Osteocyte (in vitro differentiated cells): Measurements from ENCODE around the gene DNER. TPM values are rescaled to one million over a fixed set of nuclear protein-coding genes. Genes with fewer than 3 reads are reported as not detected.
A peak's percentile ranks its signal among the peaks of the same experiment; 100 is the strongest.

Experiments
- DNase-seq: peaks from one replicate; pipeline ENCODE4 v3.0.0; 2021; ENCODE audit warnings: mixed read lengths; ENCODE audit not compliant: unreplicated experiment; ENCODE audit errors: extremely low spot score
- H3K27ac Mint-ChIP-seq: one replicate; pipeline ENCODE4 v1.8.0; 2021; ENCODE audit warnings: mild to moderate bottlenecking, mixed read lengths; ENCODE audit not compliant: unreplicated experiment
- H3K27me3 Mint-ChIP-seq: one replicate; pipeline ENCODE4 v1.8.0; 2021; ENCODE audit warnings: mixed read lengths; ENCODE audit not compliant: unreplicated experiment
- H3K36me3 Mint-ChIP-seq: one replicate; pipeline ENCODE4 v1.8.0; 2021; ENCODE audit warnings: mixed read lengths; ENCODE audit not compliant: unreplicated experiment
- H3K4me1 Mint-ChIP-seq: one replicate; pipeline ENCODE4 v1.8.0; 2021; ENCODE audit warnings: mixed read lengths; ENCODE audit not compliant: unreplicated experiment
- H3K4me3 Mint-ChIP-seq: one replicate; pipeline ENCODE4 v1.8.0; 2021; ENCODE audit warnings: mild to moderate bottlenecking, moderate library complexity, mixed read lengths; ENCODE audit not compliant: unreplicated experiment
- H3K9me3 Mint-ChIP-seq: one replicate; pipeline ENCODE4 v1.8.0; 2021; ENCODE audit warnings: mixed read lengths; ENCODE audit not compliant: unreplicated experiment
- CTCF ChIP-seq: fragments of 200-600 bp; sonication (generic); IDR thresholded peaks from 2 replicates; pipeline ENCODE4 v1.5.0; 2021; ENCODE audit warnings: antibody characterized with exemption, mild to moderate bottlenecking, moderate library complexity
- total RNA-seq: library from RNA; stranded (reverse); gene quantifications from 2 replicates; pipeline ENCODE4 v1.2.1, GENCODE V29; 2021

The DNER gene
- total RNA-seq, 1 donor from 2014 or later: 0.19 TPM

GRCh38 chr2:229408962-229409361 is 305.4 kb downstream of the DNER start:
- no peak for TF ChIP-seq CTCF
- Mint-ChIP-seq H3K4me1 (peaks cover 51% of the 10 kb centered on the region), H3K36me3 (no peaks in the 10 kb centered on the region), H3K27me3 (no peaks in the 10 kb centered on the region), H3K9me3 (no peaks in the 10 kb centered on the region), H3K4me3 (no peak overlapping the region), H3K27ac (peak overlapping the region; percentile 83)
- DNase-seq: no peak

- TF ChIP-seq CTCF: no peak
- Mint-ChIP-seq H3K27me3 (no peaks in the 10 kb centered on the region), H3K36me3 (no peaks in the 10 kb centered on the region), H3K27ac (peak overlapping the region; percentile 83), H3K4me1 (peaks cover 51% of the 10 kb centered on the region), H3K9me3 (no peaks in the 10 kb centered on the region), H3K4me3 (no peak overlapping the region)
- DNase-seq: no peak
These were observed 306.0 kb downstream of the DNER start for GRCh38 chr2:229408356-229408755.

- TF ChIP-seq CTCF: no peak
- Mint-ChIP-seq H3K27ac (peak overlapping the region; percentile 79), H3K4me3 (no peak overlapping the region), H3K4me1 (peaks cover 51% of the 10 kb centered on the region), H3K36me3 (no peaks in the 10 kb centered on the region), H3K27me3 (peaks cover 3% of the 10 kb centered on the region), H3K9me3 (no peaks in the 10 kb centered on the region)
- DNase-seq: no peak
These were observed 307.2 kb downstream of the DNER start for GRCh38 chr2:229407170-229407569.

- Mint-ChIP-seq H3K36me3 (no peaks in the 10 kb centered on the region), H3K4me1 (peaks cover 51% of the 10 kb centered on the region), H3K4me3 (no peak overlapping the region), H3K27ac (peak overlapping the region; percentile 13), H3K9me3 (no peaks in the 10 kb centered on the region), H3K27me3 (peaks cover 7% of the 10 kb centered on the region)
- DNase-seq: no peak
- TF ChIP-seq CTCF: no peak
These were observed 308.6 kb downstream of the DNER start for GRCh38 chr2:229405796-229406195.

GRCh38 chr2:229403296-229403695 is 311.1 kb downstream of the DNER start:
- no peaks in the 10 kb centered on the region for H3K36me3 Mint-ChIP-seq
- H3K4me1 Mint-ChIP-seq: peaks cover 32% of the 10 kb centered on the region
- H3K9me3 Mint-ChIP-seq: no peaks in the 10 kb centered on the region
- no peak overlapping the region for H3K4me3 Mint-ChIP-seq
- no peak for TF ChIP-seq CTCF
- H3K27me3 Mint-ChIP-seq: peaks cover 19% of the 10 kb centered on the region
- no peak for DNase-seq
- H3K27ac Mint-ChIP-seq: no peak overlapping the region
